MCF 10A (cell line): ENCODE data around the gene RTF2. TPM values are rescaled to one million over a fixed set of nuclear protein-coding genes. Genes with fewer than 3 reads are reported as not detected.
A peak's percentile ranks its signal among the peaks of the same experiment; 100 is the strongest.

Experiments
- BruUV-seq: library from RNA; stranded (reverse); fragments of 400-500 nt; replicated peaks from 2 replicates; lab custom pipeline; 2021; lab: Mats Ljungman, UMichigan
- CTCF ChIA-PET: fragments of 300-600 bp; sonication (Branson Sonifier 250); formaldehyde crosslinking; extraction: SDS; loops from one replicate; lab custom pipeline; 2021; ENCODE audit warnings: antibody characterized with exemption, inconsistent platforms; lab: Yijun Ruan, JAX
- POLR2A ChIA-PET: fragments of 300-600, 350-650 bp; sonication (Branson Sonifier 250); formaldehyde crosslinking; extraction: SDS; loops from one replicate; lab custom pipeline; 2020; ENCODE audit warnings: antibody characterized with exemption, inconsistent platforms; lab: Yijun Ruan, JAX
- DNase-seq: peaks from one replicate; pipeline ENCODE4 v3.0.0-alpha.2; 2018; ENCODE audit not compliant: unreplicated experiment
- H3K27ac Mint-ChIP-seq: one replicate; pipeline ENCODE4 v1.8.0; 2022; ENCODE audit warnings: mild to moderate bottlenecking, low read depth, mixed read lengths; ENCODE audit not compliant: unreplicated experiment
- H3K27me3 Mint-ChIP-seq: one replicate; pipeline ENCODE4 v1.8.0; 2022; ENCODE audit warnings: mixed read lengths; ENCODE audit not compliant: insufficient read depth, unreplicated experiment
- H3K36me3 Mint-ChIP-seq: one replicate; pipeline ENCODE4 v1.8.0; 2022; ENCODE audit warnings: mild to moderate bottlenecking, moderate library complexity, mixed read lengths; ENCODE audit not compliant: insufficient read depth, unreplicated experiment
- H3K4me1 Mint-ChIP-seq: one replicate; pipeline ENCODE4 v1.8.0; 2022; ENCODE audit warnings: mixed read lengths; ENCODE audit not compliant: insufficient read depth, unreplicated experiment
- H3K4me3 Mint-ChIP-seq: one replicate; pipeline ENCODE4 v1.8.0; 2022; ENCODE audit warnings: mild to moderate bottlenecking, moderate library complexity, mixed read lengths; ENCODE audit not compliant: unreplicated experiment
- H3K9me3 Mint-ChIP-seq: one replicate; pipeline ENCODE4 v1.8.0; 2022; ENCODE audit warnings: mixed read lengths; ENCODE audit not compliant: unreplicated experiment
- intact Hi-C: fragments of 100-400 bp; cut with micrococcal nuclease; formaldehyde crosslinking; loops from 2 replicates; pipeline ENCODE4 v1.14.1; 2022
- total RNA-seq: library from RNA; stranded (reverse); gene quantifications from 2 replicates; pipeline ENCODE4 v1.2.3, GENCODE V29; 2022
- TF ChIP-seq, protein P1 (sequence below): fragments of 200-600 bp; IDR thresholded peaks from one replicate; pipeline ENCODE4 v1.8.0; 2022; ENCODE audit warnings: antibody characterized with exemption, mild to moderate bottlenecking; ENCODE audit not compliant: unreplicated experiment

RTF2 gene
- total RNA-seq, 1 experiment from 2014 or later: 66.4 TPM

- Mint-ChIP-seq H3K9me3 (no peaks in the 10 kb centered on the region), H3K27me3 (peaks cover 17% of the 10 kb centered on the region), H3K4me3 (peak overlapping the region; percentile 99), H3K4me1 (peaks cover 10% of the 10 kb centered on the region), H3K36me3 (peaks cover 8% of the 10 kb centered on the region), H3K27ac (peak overlapping the region; percentile 100)
- ChIA-PET POLR2A (interaction anchor here (0.7 to 2.6 kb wide), 6 partner anchors 12 to 210 kb away, joined by 3 to 23 read pairs (median 6); partner anchors contain the start of genes AURKA, CSTF1 and TFAP2C), CTCF (interaction anchor here (0.6 kb wide), 1 partner anchor 1588 kb away, joined by 4 read pairs; no protein-coding TSS in a partner anchor)
- DNase-seq: no peak
- intact Hi-C loops: loop anchor here (5.0 kb wide), 1 partner anchor 66 kb away; no protein-coding TSS in a partner anchor
- no TSS peak for BruUV-seq
- TF ChIP-seq, protein P1, sequence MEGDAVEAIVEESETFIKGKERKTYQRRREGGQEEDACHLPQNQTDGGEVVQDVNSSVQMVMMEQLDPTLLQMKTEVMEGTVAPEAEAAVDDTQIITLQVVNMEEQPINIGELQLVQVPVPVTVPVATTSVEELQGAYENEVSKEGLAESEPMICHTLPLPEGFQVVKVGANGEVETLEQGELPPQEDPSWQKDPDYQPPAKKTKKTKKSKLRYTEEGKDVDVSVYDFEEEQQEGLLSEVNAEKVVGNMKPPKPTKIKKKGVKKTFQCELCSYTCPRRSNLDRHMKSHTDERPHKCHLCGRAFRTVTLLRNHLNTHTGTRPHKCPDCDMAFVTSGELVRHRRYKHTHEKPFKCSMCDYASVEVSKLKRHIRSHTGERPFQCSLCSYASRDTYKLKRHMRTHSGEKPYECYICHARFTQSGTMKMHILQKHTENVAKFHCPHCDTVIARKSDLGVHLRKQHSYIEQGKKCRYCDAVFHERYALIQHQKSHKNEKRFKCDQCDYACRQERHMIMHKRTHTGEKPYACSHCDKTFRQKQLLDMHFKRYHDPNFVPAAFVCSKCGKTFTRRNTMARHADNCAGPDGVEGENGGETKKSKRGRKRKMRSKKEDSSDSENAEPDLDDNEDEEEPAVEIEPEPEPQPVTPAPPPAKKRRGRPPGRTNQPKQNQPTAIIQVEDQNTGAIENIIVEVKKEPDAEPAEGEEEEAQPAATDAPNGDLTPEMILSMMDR: no peak
These were observed 485 bp upstream of the RTF2 start for GRCh38 chr20:56467968-56468315.

- ChIA-PET POLR2A (interaction anchor here (0.5 to 2.6 kb wide), 15 partner anchors 10 to 569 kb away, joined by 3 to 23 read pairs (median 3); partner anchors contain the start of genes AURKA, CSTF1 and TFAP2C), CTCF (interaction anchor here (0.8 to 1.3 kb wide), 4 partner anchors 16 to 281 kb away, joined by 3 read pairs; no protein-coding TSS in a partner anchor)
- Mint-ChIP-seq H3K27ac (peak overlapping the region; percentile 100), H3K9me3 (no peaks in the 10 kb centered on the region), H3K36me3 (peaks cover 18% of the 10 kb centered on the region), H3K4me3 (peak overlapping the region; percentile 99), H3K27me3 (peaks cover 6% of the 10 kb centered on the region), H3K4me1 (peaks cover 10% of the 10 kb centered on the region)
- TF ChIP-seq, protein P1: no peak
- BruUV-seq: no TSS peak
- DNase-seq: no peak
- intact Hi-C loops: loop anchor here (5.0 kb wide), 1 partner anchor 67 kb away; no protein-coding TSS in a partner anchor
These were observed 636 bp downstream of the RTF2 start for GRCh38 chr20:56469077-56469449.

DNA sequence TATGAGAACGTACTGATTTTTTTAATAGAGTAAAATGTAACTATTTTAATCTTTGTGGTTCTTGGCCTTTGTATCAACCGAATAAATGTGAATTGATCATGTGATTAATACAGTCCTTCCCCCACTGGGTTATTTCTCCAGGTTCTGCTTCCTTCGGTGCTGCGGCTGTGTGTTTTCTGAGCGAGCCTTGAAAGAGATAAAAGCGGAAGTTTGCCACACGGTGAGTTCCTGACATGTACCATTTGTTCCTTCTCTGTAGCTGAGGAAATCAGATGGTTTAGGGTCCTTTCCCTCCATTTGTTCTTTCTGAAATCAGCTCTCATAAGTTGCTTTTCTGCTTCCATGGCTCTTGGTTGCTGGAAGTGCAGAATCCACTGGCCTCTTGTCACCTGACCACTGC is 15.5 kb downstream of the RTF2 start:
- H3K36me3 Mint-ChIP-seq: peaks cover 86% of the 10 kb centered on the region
- no peak overlapping the region for H3K4me3 Mint-ChIP-seq
- no peaks in the 10 kb centered on the region for H3K9me3 Mint-ChIP-seq
- DNase-seq: no peak
- CTCF ChIA-PET: no interaction called here
- intact Hi-C loops: no loop called here
- TF ChIP-seq, protein P1: no peak
- no peaks in the 10 kb centered on the region for H3K27me3 Mint-ChIP-seq
- POLR2A ChIA-PET: no interaction called here
- no TSS peak for BruUV-seq
- H3K27ac Mint-ChIP-seq: no peak overlapping the region
- H3K4me1 Mint-ChIP-seq: no peaks in the 10 kb centered on the region

DNA sequence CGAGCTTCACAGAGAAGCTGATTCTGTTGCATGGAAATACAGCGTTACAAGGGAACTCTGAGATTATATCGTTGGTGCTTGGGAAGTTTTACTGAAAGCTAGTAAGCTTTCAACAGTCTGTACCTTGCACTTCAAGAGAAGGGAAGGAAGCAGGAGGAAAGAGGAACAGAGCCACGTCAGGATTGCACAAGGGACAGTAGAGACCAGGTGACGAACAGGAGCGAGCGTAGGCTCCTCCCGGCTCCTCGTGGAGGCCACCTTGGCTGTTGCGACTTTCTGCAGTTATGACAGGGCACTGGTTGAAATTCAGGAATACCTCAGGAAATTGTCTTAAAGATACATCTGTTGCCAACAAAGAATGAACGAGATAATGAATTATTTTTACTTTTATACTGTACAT is 18.8 kb downstream of the RTF2 start:
- TF ChIP-seq, protein P1: no peak
- DNase-seq: no peak
- H3K27me3 Mint-ChIP-seq: no peaks in the 10 kb centered on the region
- ChIA-PET CTCF (interaction anchor here (0.6 kb wide), 1 partner anchor 859 kb away, joined by 3 read pairs; no protein-coding TSS in a partner anchor), POLR2A (no interaction called here)
- H3K9me3 Mint-ChIP-seq: no peaks in the 10 kb centered on the region
- intact Hi-C loops: no loop called here
- no peaks in the 10 kb centered on the region for H3K4me1 Mint-ChIP-seq
- BruUV-seq: no TSS peak
- H3K4me3 Mint-ChIP-seq: no peak overlapping the region
- no peak overlapping the region for H3K27ac Mint-ChIP-seq
- peaks cover 88% of the 10 kb centered on the region for H3K36me3 Mint-ChIP-seq
